Myometrial cell (primary cell): ENCODE results near the gene TMEM200A. TPM values are rescaled to one million over a fixed set of nuclear protein-coding genes. Genes with fewer than 3 reads are reported as not detected.

Source experiments
- total RNA-seq: library from RNA; depleted of rRNA; stranded (reverse); fragments of >200 nt; gene quantifications from 2 replicates; pipeline ENCODE4 v1.2.3, GENCODE V29; 2015

Gene TMEM200A
- 6.6 and 7.3 TPM in 2 replicates for total RNA-seq

DNA sequence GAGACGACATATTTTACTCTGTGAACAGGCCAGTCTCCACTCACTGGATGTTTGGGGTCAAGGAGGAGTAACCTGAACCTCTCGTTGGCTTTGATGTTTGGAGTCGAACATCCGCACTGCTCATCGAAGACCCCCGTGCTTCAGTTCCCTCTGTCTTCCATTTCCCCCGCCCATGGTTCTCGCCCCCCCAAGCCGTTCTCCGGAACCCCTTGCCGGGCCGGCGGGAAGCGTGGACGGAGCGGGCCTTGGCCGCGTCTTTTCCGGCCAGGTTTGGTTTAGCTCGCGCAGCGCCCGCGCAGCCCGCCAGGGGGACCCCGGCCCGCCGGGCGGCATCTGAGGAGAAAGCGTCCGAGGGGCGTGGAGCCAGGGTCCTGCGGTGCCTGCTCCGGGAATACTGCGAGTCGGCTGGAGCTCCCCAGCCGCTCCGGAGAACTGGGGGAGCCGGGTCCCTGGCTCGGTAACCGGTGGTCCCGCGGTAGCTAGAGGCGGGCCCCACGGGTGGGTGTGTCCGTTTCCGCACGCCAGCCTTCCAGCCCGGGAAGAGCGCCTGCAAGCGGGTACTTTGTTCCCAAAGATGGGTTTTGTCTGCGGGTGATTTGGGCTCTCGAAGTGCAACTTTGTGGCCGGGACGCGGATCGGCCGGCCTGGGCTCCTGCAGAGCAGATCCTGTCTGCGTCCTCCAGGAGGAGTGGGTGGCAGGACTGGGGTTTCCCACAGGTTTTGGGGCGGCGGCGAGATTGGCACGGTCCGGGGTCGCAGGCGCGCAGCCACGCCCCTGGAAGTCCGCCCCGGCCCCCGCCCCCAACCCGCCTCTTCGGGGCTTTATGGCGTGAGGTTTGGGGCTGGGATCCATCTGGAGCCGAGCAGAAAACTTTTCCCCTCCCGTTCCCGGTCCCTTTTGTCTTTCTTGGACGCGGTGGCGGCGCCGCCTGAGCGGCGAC lies at the start of gene TMEM200A:
Gene TMEM200A (plus strand): TSS at position 852 of the 941 bp plus-strand sequence. CDS start 74,406 bp downstream, outside the sequence.

Other genes with a start within 250 kb of the TMEM200A start
- 0.58 and 0.89 TPM in 2 replicates for gene SAMD3, start 143.1 kb upstream of the TMEM200A start, total RNA-seq